ENCODE results near the gene HOGA1. TPM values are rescaled to one million over a fixed set of nuclear protein-coding genes. Genes with fewer than 3 reads are reported as not detected.
"Not testable (repeated sequence)": the region's sequence is repeated elsewhere in the genome, so short reads cannot be mapped to it uniquely, and the experiment has no call there.

The HOGA1 gene
- total RNA-seq, 1 donor from 2014 or later: 1.8 TPM

DNA sequence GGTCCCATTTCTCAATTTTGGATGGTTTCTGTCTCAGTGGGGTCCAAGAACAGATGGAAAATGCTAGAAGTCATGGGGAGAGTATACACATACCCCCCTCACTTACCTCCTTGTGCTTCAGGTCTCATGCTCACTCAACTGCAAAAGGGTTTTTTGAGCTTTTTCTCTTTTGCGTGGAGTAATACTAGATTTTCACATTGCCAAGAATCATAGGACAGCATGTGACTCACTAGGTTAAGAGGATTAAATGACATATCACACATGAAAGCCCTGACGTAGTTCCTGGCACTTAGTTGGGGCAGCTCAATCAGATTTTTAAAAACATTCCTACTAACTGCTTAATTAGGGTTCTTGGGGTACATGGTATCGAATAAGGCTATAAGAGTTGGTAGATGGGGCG is 60.7 kb downstream of the HOGA1 start:
- peak; percentile 6 for DNase-seq (ENCODE audit: low read depth)

DNA sequence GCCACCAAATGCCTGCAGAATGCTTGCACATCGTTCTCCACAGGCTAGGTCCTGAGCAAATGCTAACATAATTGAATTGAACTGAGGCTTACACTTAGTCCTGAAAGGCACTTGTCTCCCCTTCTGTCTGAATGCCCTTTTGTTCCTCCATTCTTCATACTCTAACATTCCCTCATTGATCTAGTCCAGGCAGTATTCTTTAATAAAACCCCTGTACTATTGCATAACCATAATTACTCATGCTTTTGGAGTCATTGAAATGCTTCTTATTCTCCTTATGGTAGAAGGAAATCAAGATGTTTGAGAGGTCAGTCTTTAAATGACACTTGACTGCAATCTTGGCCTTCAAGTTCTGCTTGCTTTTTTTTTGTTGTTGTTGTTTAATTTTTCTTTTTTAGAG is 63.4 kb downstream of the HOGA1 start:
- peak; percentile 5 for DNase-seq (ENCODE audit: low read depth)

DNA sequence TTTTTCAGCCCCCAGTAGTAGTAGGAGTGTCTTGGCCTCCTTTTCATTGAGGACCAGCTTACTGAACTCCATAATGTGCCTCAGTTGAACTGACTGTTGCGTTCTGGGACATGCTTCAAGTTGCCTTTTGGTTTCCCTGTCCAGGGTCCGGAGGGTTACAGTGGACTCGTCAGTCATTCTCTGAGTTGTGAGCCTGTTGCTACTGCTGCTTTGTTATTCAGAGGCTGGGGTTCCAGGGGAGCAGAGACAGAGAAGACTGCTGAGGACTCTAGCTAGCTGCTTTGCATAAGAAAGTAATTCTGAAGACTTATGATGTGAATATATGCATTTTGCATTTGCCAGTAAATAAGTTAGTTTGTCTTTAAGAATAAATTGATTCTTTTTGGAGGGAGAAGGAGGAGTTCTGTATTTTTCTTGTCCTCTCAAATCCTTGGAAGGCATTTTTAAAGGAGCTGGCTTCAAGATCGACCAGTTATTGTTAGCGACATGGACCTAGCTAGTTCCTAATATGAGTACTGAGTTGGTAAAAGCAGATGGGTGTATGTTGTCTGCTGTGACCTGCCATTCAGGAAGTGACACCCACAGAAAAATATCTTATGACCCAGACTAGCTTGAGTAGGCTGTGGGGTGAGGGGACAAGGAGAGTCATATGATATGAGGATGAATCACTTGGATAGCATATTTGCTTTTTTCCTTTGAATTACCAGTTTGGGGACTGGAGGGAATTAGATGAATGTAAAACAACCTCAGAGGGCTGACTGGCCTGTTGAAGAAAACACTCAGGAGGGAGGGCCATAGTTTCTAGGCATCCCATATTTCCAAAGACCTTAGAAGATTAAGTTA is 64.6 kb downstream of the HOGA1 start:
- peak; percentile 81 for DNase-seq (ENCODE audit: low read depth)

DNA sequence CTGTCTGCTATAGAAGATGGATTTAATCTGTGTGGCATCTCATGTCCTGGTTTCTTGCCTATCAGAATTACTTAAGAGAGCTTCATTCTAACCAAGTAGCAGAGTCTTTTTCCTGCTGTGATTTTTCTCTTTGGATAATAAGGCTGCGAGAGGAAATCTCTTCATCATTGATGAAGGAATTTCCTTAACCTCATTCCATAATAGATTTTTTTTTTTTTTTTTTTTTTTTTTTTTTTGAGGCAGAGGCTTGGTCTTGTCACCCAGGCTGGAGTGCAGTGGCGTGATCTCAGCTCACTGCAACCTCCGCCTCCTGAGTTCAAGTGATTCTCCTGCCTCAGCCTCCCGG is 65.2 kb downstream of the HOGA1 start:
- not testable (repeated sequence) for DNase-seq (ENCODE audit: low read depth)

DNA sequence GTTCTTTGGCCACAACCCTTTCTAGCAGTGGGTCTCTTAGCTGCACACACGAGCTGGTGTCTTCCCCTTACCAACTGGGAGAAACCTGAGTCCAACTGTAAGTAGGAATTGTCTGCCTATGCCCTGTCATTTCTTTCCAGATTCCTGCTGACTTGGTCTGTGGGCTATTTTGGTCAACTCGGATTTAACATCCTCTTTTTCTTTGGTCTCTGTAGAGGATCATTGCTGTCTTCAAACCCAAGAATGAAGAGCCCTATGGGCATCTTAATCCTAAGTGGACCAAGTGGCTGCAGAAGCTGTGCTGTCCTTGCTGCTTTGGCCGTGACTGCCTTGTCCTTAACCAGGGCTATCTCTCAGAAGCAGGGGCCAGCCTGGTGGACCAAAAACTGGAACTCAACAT is 66.5 kb downstream of the HOGA1 start:
- no peak for DNase-seq (ENCODE audit: low read depth)

DNA sequence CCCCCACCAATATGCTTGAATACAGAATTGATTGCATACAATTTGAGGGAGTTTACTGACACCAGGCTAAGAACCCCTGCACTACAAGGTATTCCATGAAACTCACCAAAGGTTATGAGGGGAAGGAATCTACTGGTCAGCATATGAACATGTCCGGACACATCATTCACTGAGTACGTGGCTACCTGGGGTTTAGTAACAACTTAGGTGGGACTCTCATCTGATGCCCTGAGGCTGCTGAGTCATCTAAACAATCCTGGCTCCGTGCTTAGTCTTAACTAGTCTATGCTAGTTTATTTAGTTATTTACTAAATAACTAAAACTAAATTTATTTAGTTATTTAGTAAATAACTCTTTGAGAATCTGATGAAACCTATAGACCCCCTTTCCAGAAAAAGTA is 67.6 kb downstream of the HOGA1 start:
- DNase-seq (ENCODE audit: low read depth): no peak

DNA sequence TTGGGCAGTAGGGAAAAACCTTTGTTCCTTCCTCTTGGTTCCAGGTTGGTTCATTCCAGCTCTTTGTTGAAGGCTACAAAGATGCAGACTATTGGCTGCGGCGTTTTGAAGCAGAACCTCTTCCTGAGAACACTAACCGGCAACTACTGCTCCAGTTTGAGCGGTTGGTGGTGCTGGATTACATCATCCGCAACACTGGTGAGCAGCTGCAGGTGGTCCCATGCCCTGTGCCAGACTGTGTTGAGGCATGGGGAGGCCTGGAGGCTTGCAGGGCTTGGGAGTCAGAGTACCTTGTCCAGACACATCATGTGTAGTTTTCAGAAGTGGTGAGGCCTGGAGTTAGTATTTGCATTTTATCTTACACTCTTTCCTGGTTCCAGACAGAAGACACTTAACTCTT is 72.6 kb downstream of the HOGA1 start:
- no peak for DNase-seq (ENCODE audit: low read depth)

DNA sequence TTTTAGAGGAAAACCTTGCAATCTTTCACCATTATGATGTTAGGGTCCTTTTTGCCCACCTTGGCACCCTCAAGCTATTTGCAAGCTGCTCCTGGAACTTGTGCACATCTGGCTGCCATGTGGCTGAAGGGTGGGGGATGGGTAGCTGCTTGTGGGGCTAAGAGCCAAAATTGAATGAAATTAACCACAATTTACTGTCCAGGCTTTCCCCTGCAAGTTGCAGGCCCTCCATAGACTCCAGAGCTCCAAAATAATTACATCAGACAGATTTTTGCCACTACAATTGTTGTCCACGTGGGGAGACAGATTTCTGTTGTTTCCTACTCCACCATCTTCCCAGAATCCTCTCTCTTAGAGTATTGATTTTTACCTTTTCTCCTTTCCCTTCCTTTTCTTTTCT is 75.4 kb downstream of the HOGA1 start:
- peak; percentile 57 for DNase-seq (ENCODE audit: low read depth)

Other genes with a start within 250 kb of the HOGA1 start
- gene FRAT2, start 249.7 kb upstream of the HOGA1 start, total RNA-seq: 6.5 and 7.6 TPM in 2 replicates
- gene RRP12, start 183.0 kb upstream of the HOGA1 start, total RNA-seq: 25.6 and 26.5 TPM in 2 replicates
- 463 and 464 TPM in 2 replicates for gene PGAM1, start 158.2 kb upstream of the HOGA1 start, total RNA-seq
- 25.1 and 26.8 TPM in 2 replicates for gene EXOSC1, start 138.4 kb upstream of the HOGA1 start, total RNA-seq
- gene ZDHHC16, start 138.2 kb upstream of the HOGA1 start, total RNA-seq: 42.1 and 49.9 TPM in 2 replicates
- gene MMS19, start 86.0 kb upstream of the HOGA1 start, total RNA-seq: 149 and 168 TPM in 2 replicates
- gene UBTD1, start 85.5 kb upstream of the HOGA1 start, total RNA-seq: 81.1 and 95.8 TPM in 2 replicates
- 61.9 and 115 TPM in 2 replicates for gene ANKRD2, start 11.6 kb upstream of the HOGA1 start, total RNA-seq
- 0.62 TPM in 1 of 2 replicates, not detected in the other for gene C10orf62, start 5.3 kb downstream of the HOGA1 start, total RNA-seq
- 4.9 and 5.9 TPM in 2 replicates for gene MORN4, start 49.1 kb downstream of the HOGA1 start, total RNA-seq
- 32.2 and 33.7 TPM in 2 replicates for gene PI4K2A, start 56.3 kb downstream of the HOGA1 start, total RNA-seq
- 30.9 and 56.8 TPM in 2 replicates for gene AVPI1, start 102.9 kb downstream of the HOGA1 start, total RNA-seq
- gene MARVELD1, start 129.3 kb downstream of the HOGA1 start, total RNA-seq: 31.3 and 37.2 TPM in 2 replicates
- 25.5 and 30.5 TPM in 2 replicates for gene ZFYVE27, start 152.7 kb downstream of the HOGA1 start, total RNA-seq
- 0.91 and 1.4 TPM in 2 replicates for gene SFRP5, start 187.6 kb downstream of the HOGA1 start, total RNA-seq

Data from myocyte (in vitro differentiated cells).